ENCODE data around the gene ZC2HC1C. TPM values are rescaled to one million over a fixed set of nuclear protein-coding genes. Genes with fewer than 3 reads are reported as not detected.
A peak's percentile ranks its signal among the peaks of the same experiment; 100 is the strongest.

Gene ZC2HC1C
- total and polyA plus RNA-seq, 2 of the 13 experiments (the other 11 are each of a cell fraction or from before 2014, with no cell fraction given), result 3.3 to 3.5 TPM

- TF ChIP-seq ZNF549 (CRISPR knock-in tag; IDR thresholded peaks at IDR 0.05) (0 out of 2 replicates have a peak, but pooled peaks have one; percentile 51), SKIL (CRISPR knock-in tag; IDR thresholded peaks at IDR 0.05; ENCODE audit: borderline replicate concordance) (peak; percentile 44; the same call in 1 of the 2 replicates), ZNF776 (CRISPR knock-in tag; IDR thresholded peaks at IDR 0.05) (peak; percentile 70; the same call in 1 of the 2 replicates), POGZ (CRISPR knock-in tag; IDR thresholded peaks at IDR 0.05) (peak; percentile 37; the same call in 1 of the 2 replicates), ZNF577 (CRISPR knock-in tag; IDR thresholded peaks at IDR 0.05; ENCODE audit: borderline replicate concordance, low read depth) (no peak), KLF16 (CRISPR knock-in tag; IDR thresholded peaks at IDR 0.05) (peak; percentile 78 to 89; a peak in 3 of 4 replicates), POLR2A (IDR thresholded peaks at IDR 0.05; ENCODE audit: insufficient read depth in 1 of 2, low read depth in 2 of 2, low read length in 2 of 2) (peak; percentile 90 to 93), HOXD1 (CRISPR knock-in tag; IDR thresholded peaks at IDR 0.05) (peak; percentile 73), ZNF614 (CRISPR knock-in tag; IDR thresholded peaks at IDR 0.05; ENCODE audit: borderline replicate concordance) (peak; percentile 57; the same call in 1 of the 2 replicates), HMGA1 (CRISPR knock-in tag; conservative IDR thresholded peaks at IDR 0.05) (no peak), ARNTL (CRISPR knock-in tag; IDR thresholded peaks at IDR 0.05) (0 out of 2 replicates have a peak, but pooled peaks have one; percentile 38), ZNF615 (CRISPR knock-in tag; IDR thresholded peaks at IDR 0.05; ENCODE audit: borderline replicate concordance) (peak; percentile 58; the same call in 1 of the 2 replicates), SMARCC2 (IDR thresholded peaks at IDR 0.05) (no peak), THAP7 (CRISPR knock-in tag; IDR thresholded peaks at IDR 0.05) (no peak), YEATS4 (CRISPR knock-in tag; IDR thresholded peaks at IDR 0.05; ENCODE audit: borderline replicate concordance) (peak; percentile 98), POGK (CRISPR knock-in tag; conservative IDR thresholded peaks at IDR 0.05) (peak; percentile 77), TARDBP (CRISPR knock-in tag; IDR thresholded peaks at IDR 0.05) (peak; percentile 44; the same call in 1 of the 2 replicates), MEIS2 (CRISPR knock-in tag; IDR thresholded peaks at IDR 0.05) (peak; percentile 82; the same call in 1 of the 2 replicates), PRDM15 (CRISPR knock-in tag; IDR thresholded peaks at IDR 0.05) (peak; percentile 42; the same call in 1 of the 2 replicates), PHF5A (CRISPR knock-in tag; IDR thresholded peaks at IDR 0.05; ENCODE audit: low read depth, unreplicated experiment) (peak; percentile 67), ZNF547 (CRISPR knock-in tag; IDR thresholded peaks at IDR 0.05) (peak; percentile 97)
These were observed 57.4 kb downstream of the ZC2HC1C start, which contains the start of gene NEK9 (continued) for GRCh38 chr14:75126679-75127473.
